Measurements from ENCODE around the gene PATZ1. TPM values are rescaled to one million over a fixed set of nuclear protein-coding genes. Genes with fewer than 3 reads are reported as not detected.

PATZ1 gene
- total RNA-seq, 2 experiments from 2014 or later = 28.4 to 29.0 TPM

DNA sequence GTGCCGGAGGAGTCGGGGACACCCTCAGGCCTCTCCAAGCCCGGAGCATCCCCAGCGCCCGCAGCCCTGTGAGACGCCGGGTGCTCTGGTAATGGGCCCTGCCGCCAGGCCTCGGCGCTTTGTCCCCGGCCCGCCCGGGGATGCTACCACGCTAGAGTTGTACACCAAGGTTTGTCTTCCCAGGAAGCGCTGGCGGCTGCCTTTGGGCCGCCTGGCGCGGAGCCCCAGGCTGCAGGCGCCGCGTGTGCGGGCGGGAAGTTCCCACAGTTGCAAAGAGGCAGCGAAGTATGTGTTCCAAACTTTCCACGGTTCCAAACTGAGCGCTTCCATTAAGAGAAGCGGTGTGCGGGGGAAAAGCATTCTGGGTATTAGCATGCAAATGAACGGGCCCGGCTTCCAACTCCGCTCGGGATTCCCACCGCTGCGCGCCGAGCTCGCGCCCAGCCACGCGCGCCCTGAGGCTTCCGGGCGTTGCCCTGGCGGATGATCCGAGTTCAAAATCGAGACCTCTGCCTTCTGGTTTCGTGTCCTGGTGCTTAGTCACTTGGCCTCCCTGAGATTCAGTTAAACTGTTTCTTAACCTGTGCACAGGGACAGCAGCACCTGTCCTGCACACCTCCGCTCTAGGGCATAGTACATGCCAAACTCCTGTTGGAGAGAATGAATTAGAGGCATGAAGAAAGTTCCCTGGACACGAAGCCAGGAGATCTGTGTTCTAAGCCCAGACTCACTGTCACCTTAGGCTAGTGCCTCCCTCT, 1.3 kb upstream of the PATZ1 start:
- TF ChIP-seq, protein P1, sequence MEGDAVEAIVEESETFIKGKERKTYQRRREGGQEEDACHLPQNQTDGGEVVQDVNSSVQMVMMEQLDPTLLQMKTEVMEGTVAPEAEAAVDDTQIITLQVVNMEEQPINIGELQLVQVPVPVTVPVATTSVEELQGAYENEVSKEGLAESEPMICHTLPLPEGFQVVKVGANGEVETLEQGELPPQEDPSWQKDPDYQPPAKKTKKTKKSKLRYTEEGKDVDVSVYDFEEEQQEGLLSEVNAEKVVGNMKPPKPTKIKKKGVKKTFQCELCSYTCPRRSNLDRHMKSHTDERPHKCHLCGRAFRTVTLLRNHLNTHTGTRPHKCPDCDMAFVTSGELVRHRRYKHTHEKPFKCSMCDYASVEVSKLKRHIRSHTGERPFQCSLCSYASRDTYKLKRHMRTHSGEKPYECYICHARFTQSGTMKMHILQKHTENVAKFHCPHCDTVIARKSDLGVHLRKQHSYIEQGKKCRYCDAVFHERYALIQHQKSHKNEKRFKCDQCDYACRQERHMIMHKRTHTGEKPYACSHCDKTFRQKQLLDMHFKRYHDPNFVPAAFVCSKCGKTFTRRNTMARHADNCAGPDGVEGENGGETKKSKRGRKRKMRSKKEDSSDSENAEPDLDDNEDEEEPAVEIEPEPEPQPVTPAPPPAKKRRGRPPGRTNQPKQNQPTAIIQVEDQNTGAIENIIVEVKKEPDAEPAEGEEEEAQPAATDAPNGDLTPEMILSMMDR (IDR thresholded peaks at IDR 0.05) = no peak
- ChIA-PET POLR2A (interaction anchor here (0.6 to 2.7 kb wide), 16 partner anchors 11 to 378 kb away, joined by 3 to 23 read pairs (median 4); partner anchors contain the start of genes DRG1, PIK3IP1 and TUG1), CTCF (interaction anchor here (1.4 to 1.5 kb wide), 3 partner anchors 53 to 136 kb away, joined by 3 to 6 read pairs (median 5); partner anchors contain the start of genes DRG1 and PIK3IP1)
- Mint-ChIP-seq H3K27ac (peak overlapping the region; percentile 92), H3K4me1 (ENCODE audit: low read depth) (peaks cover 17% of the 10 kb centered on the region), H3K4me3 (peak overlapping the region; percentile 94), H3K27me3 (no peaks in the 10 kb centered on the region), H3K9me3 (no peaks in the 10 kb centered on the region), H3K36me3 (ENCODE audit: low read depth) (peaks cover 35% of the 10 kb centered on the region)
- DNase-seq (peak; percentile 74), ATAC-seq (peak; percentile 10)
- intact Hi-C loops (cut with micrococcal nuclease) = loop anchor here (5.0 kb wide), 1 partner anchor 285 kb away; no protein-coding TSS in a partner anchor

DNA sequence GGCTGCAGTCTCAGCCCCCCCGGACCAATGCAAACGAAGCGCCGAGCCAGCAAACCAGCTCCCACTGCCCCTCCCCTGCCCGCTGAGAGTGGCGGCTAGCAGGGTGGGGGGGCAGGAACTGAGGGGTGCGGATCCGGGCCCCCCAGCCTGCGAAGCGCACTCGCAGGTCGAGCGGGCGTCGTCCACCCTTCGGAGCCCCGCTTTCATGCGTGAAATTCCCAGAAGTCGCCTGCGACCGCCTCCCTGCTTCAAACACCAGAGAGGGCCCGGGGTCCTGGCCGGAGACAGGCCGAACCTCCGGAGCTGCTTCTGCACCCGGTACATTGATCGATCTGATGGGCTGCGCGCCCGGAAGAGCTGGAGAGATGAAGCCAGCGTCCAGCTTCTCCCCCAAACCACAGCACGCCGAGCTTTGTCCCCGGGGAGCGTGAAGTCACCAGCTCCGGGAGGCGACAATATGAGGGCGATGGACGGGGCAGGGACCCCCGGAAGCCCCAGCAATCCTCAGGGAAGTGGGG, 646 bp upstream of the PATZ1 start:
- Mint-ChIP-seq H3K4me1 (ENCODE audit: low read depth) (peaks cover 23% of the 10 kb centered on the region), H3K27ac (peak overlapping the region; percentile 92), H3K9me3 (no peaks in the 10 kb centered on the region), H3K36me3 (ENCODE audit: low read depth) (peaks cover 42% of the 10 kb centered on the region), H3K27me3 (no peaks in the 10 kb centered on the region), H3K4me3 (peak overlapping the region; percentile 94)
- intact Hi-C loops (cut with micrococcal nuclease) = loop anchor here (5.0 kb wide), 1 partner anchor 286 kb away; no protein-coding TSS in a partner anchor
- ATAC-seq (peak; percentile 10), DNase-seq (peak; percentile 64)
- ChIA-PET POLR2A (interaction anchor here (0.6 to 2.7 kb wide), 17 partner anchors 11 to 444 kb away, joined by 3 to 23 read pairs (median 4); partner anchors contain the start of genes DRG1, PIK3IP1 and TUG1), CTCF (interaction anchor here (1.4 to 1.5 kb wide), 3 partner anchors 53 to 135 kb away, joined by 3 to 6 read pairs (median 5); partner anchors contain the start of genes DRG1 and PIK3IP1)
- TF ChIP-seq, protein P1 (IDR thresholded peaks at IDR 0.05) = no peak

DNA sequence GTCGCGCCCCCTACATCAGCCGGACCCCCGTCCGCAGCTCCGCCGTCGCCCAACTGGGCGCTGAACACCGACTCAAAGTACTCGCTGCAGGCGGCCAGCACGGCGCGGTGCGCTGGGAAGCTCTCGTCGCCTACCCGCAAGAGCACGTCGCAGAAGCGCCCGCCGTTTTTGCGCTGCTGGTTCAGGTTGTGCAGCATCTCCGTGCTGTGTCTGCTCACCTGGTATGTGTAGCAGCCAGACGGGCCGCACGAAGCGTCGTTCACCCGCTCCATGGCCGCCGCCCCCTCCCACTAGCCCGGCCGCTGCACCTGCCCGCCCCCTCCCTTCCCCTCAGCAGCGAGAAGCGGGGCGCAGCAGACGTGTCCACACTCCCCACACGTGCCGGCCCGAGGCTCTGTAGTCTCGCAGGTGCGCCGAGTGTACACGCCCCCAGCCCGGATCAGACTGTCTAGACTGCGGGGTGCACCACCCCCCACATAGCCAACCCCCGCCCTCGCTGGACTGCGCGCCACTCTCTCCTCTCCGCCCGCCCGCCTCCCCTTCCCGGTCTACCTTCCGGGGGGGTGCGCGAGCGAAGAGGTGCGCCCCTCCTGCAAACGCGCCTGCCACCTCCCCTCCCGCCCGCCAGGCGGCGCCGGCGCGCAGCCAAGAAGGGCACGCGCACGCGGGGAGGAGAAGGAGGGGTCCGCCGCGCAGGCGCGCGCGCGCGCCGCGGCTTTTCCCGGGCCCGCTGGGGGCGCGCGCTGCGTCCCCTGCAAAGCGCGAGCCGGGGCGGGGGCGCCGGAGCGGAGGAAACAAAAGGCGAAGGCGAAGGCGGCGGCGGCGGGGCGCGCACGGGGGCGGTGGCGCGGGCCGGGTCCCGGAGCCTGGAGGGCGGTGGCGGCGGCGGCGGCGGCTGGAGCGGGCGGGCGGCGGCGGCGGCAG, 553 bp downstream of the PATZ1 start:
- Mint-ChIP-seq H3K9me3 (no peaks in the 10 kb centered on the region), H3K4me1 (ENCODE audit: low read depth) (peaks cover 33% of the 10 kb centered on the region), H3K27ac (peak overlapping the region; percentile 94), H3K36me3 (ENCODE audit: low read depth) (peaks cover 48% of the 10 kb centered on the region), H3K4me3 (peak overlapping the region; percentile 94), H3K27me3 (no peaks in the 10 kb centered on the region)
- ChIA-PET CTCF (interaction anchor here (0.8 to 1.7 kb wide), 8 partner anchors 15 to 288 kb away, joined by 3 to 7 read pairs (median 4); partner anchors contain the start of genes DRG1 and PIK3IP1), POLR2A (interaction anchor here (0.7 to 2.7 kb wide), 17 partner anchors 10 to 376 kb away, joined by 3 to 23 read pairs (median 6); partner anchors contain the start of genes DRG1, PIK3IP1, RNF185 and TUG1)
- DNase-seq = peak; percentile 89
- intact Hi-C loops (cut with micrococcal nuclease) = loop anchor here (5.0 kb wide), 1 partner anchor 287 kb away; no protein-coding TSS in a partner anchor
- TF ChIP-seq, protein P1 (IDR thresholded peaks at IDR 0.05) = peak; percentile 88
- ATAC-seq = peak; percentile 67

DNA sequence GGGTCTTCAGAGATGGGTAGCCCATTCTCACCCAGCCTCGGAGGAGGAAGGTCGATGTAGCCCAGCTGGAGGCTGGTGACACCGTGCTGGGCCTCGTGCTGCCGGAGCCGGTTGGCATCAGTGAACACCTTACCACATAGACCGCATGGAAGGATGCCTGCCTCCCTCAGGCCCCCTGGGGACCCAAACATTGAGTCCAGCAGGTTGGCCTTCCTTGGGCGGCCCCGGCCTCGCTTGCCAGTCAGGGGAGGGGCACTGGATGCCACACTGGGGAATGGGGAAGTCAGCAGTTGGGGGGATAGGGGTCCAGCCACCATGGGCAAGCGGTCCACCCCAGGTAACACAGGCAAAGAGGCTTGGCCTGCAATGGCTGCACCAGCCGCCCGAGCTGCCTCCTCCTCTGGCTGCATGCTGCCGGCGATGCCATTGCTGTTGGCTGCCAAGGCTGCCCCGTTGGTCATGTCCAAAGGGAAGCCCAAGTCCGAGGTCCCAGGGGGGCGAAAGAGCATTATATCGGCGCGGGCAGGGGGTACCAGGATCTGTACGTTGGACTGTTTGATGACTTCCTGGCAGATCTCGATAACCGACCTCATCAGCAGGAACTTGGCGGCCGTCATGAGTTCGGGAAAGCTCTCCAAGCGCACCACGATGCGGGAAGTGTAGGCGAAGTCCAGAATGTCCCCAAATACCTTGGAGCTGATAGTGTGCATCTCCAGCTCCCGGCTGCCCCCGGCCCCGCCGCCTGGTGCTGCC, 1.4 kb downstream of the PATZ1 start:
- peak overlapping the region; percentile 94 for H3K4me3 Mint-ChIP-seq
- H3K9me3 Mint-ChIP-seq = no peaks in the 10 kb centered on the region
- peaks cover 38% of the 10 kb centered on the region for H3K4me1 Mint-ChIP-seq (ENCODE audit: low read depth)
- intact Hi-C loops (cut with micrococcal nuclease) = loop anchor here (5.0 kb wide), 1 partner anchor 288 kb away; no protein-coding TSS in a partner anchor
- ATAC-seq (no peak), DNase-seq (peak; percentile 31)
- no peaks in the 10 kb centered on the region for H3K27me3 Mint-ChIP-seq
- ChIA-PET CTCF (interaction anchor here (0.8 to 1.7 kb wide), 7 partner anchors 14 to 289 kb away, joined by 3 to 7 read pairs (median 3); partner anchors contain the start of gene DRG1), POLR2A (interaction anchor here (0.7 to 1.6 kb wide), 14 partner anchors 9 to 318 kb away, joined by 3 to 12 read pairs (median 5); partner anchors contain the start of genes DRG1, PIK3IP1, PISD and RNF185)
- peaks cover 54% of the 10 kb centered on the region for H3K36me3 Mint-ChIP-seq (ENCODE audit: low read depth)
- TF ChIP-seq, protein P1 (IDR thresholded peaks at IDR 0.05) = no peak
- peak overlapping the region; percentile 94 for H3K27ac Mint-ChIP-seq
